IMR-90 (cell line): ENCODE measurements around the gene ESM1. TPM values are rescaled to one million over a fixed set of nuclear protein-coding genes. Genes with fewer than 3 reads are reported as not detected.

Experiments used
- ATAC-seq: fragments of 200-7000 bp; cut with Tn5 transposase; 2 replicates; pipeline ENCODE4 v1.9.1; 2020; ENCODE audit warnings: low read depth, mild to moderate bottlenecking, moderate library complexity
- BruUV-seq: library from RNA; stranded (reverse); fragments of 400-500 nt; replicated peaks from 2 replicates; lab custom pipeline; 2021; lab: Mats Ljungman, UMichigan
- CTCF ChIA-PET: fragments of 300-600 bp; formaldehyde crosslinking; extraction: SDS; loops from one replicate; lab custom pipeline; 2021; ENCODE audit warnings: antibody characterized with exemption; lab: Yijun Ruan, JAX
- POLR2A ChIA-PET: fragments of 300-600 bp; sonication (Branson Sonifier 250); formaldehyde crosslinking; loops from one replicate; lab custom pipeline; 2022; ENCODE audit warnings: antibody characterized with exemption; ENCODE audit not compliant: unreplicated experiment; lab: Charles Lee
- DNase-seq: peaks from one replicate; pipeline ENCODE4 v3.0.0; 2013
- H2AFZ ChIP-seq: replicated peaks from 2 replicates; pipeline ENCODE3; 2013; ENCODE audit warnings: low read length, mild to moderate bottlenecking; ENCODE audit not compliant: poor library complexity
- H2AK5ac ChIP-seq: 2 replicates; pipeline ENCODE4 v1.6.1; 2013; ENCODE audit warnings: low read depth, low read length, inconsistent platforms
- H2AK9ac ChIP-seq: replicated peaks from 2 replicates; pipeline ENCODE3; 2013; ENCODE audit warnings: mild to moderate bottlenecking, low read depth, low read length, moderate library complexity; ENCODE audit not compliant: poor library complexity
- H2BK120ac ChIP-seq: 2 replicates; pipeline ENCODE4 v1.6.1; 2013; ENCODE audit warnings: low read depth, low read length, inconsistent platforms
- H2BK15ac ChIP-seq: 3 replicates; pipeline ENCODE4 v1.6.1; 2013; ENCODE audit warnings: low read depth, low read length, inconsistent platforms
- H2BK20ac ChIP-seq: 2 replicates; pipeline ENCODE4 v1.6.1; 2013; ENCODE audit warnings: low read depth, mild to moderate bottlenecking, inconsistent platforms, low read length, moderate library complexity
- H2BK5ac ChIP-seq: 2 replicates; pipeline ENCODE4 v1.6.1; 2013; ENCODE audit warnings: mild to moderate bottlenecking, low read depth, low read length, inconsistent platforms; ENCODE audit not compliant: poor library complexity, severe bottlenecking
- H3K14ac ChIP-seq: replicated peaks from 2 replicates; pipeline ENCODE4 v1.6.1; 2013; ENCODE audit warnings: low read depth, low read length, inconsistent platforms
- H3K18ac ChIP-seq: 2 replicates; pipeline ENCODE4 v1.6.1; 2013; ENCODE audit warnings: low read depth, low read length, control low read depth
- H3K23ac ChIP-seq: 2 replicates; pipeline ENCODE4 v1.6.1; 2013; ENCODE audit warnings: low read depth, low read length, inconsistent platforms
- H3K27ac ChIP-seq: 2 replicates; pipeline ENCODE4 v1.5.1; 2013; ENCODE audit warnings: mild to moderate bottlenecking, control low read depth, low read length; ENCODE audit not compliant: insufficient read depth
- H3K27me3 ChIP-seq: 2 replicates; pipeline ENCODE4 v1.6.1; 2013; ENCODE audit warnings: low read length; ENCODE audit not compliant: control insufficient read depth, insufficient read depth
- H3K36me3 ChIP-seq: 2 replicates; pipeline ENCODE4 v1.6.1; 2013; ENCODE audit warnings: low read length, mixed read lengths; ENCODE audit not compliant: control insufficient read depth, insufficient read depth
- H3K4ac ChIP-seq: 2 replicates; pipeline ENCODE4 v1.6.1; 2013; ENCODE audit warnings: low read depth, low read length, inconsistent platforms
- H3K4me1 ChIP-seq: 2 replicates; pipeline ENCODE4 v1.6.1; 2013; ENCODE audit warnings: low read length, mixed read lengths; ENCODE audit not compliant: control insufficient read depth, insufficient read depth
- H3K4me2 ChIP-seq: 2 replicates; pipeline ENCODE4 v1.6.1; 2013; ENCODE audit warnings: low read depth, mild to moderate bottlenecking, control low read depth, low read length, moderate library complexity
- H3K4me3 ChIP-seq: 2 replicates; pipeline ENCODE4 v1.5.1; 2013; ENCODE audit warnings: low read depth, mild to moderate bottlenecking, control low read depth, low read length, moderate library complexity; ENCODE audit not compliant: insufficient read depth
- H3K56ac ChIP-seq: 2 replicates; pipeline ENCODE4 v1.6.1; 2013; ENCODE audit warnings: low read length, inconsistent platforms; ENCODE audit not compliant: insufficient read depth; ENCODE audit errors: extremely low read depth
- H3K79me1 ChIP-seq, 2 experiments: 2 replicates each; pipeline ENCODE4 v1.6.1; 2013; ENCODE audit warnings: low read length in 2 of 2, inconsistent platforms in 1 of 2, low read depth in 1 of 2
- H3K9ac ChIP-seq: 2 replicates; pipeline ENCODE4 v1.6.1; 2013; ENCODE audit warnings: low read depth, low read length, control low read depth
- H3K9me1 ChIP-seq: 2 replicates; pipeline ENCODE4 v1.6.1; 2013; ENCODE audit warnings: low read length, inconsistent platforms; ENCODE audit not compliant: insufficient read depth
- H3K9me3 ChIP-seq: 2 replicates; pipeline ENCODE4 v1.6.1; 2013; ENCODE audit warnings: low read length; ENCODE audit not compliant: control insufficient read depth, insufficient read depth
- H4K20me1 ChIP-seq: 2 replicates; pipeline ENCODE4 v1.6.1; 2013; ENCODE audit warnings: low read length, inconsistent platforms; ENCODE audit not compliant: insufficient read depth
- H4K5ac ChIP-seq: 2 replicates; pipeline ENCODE4 v1.6.1; 2013; ENCODE audit warnings: mild to moderate bottlenecking, low read depth, low read length, control low read depth
- H4K8ac ChIP-seq, 2 experiments: 2 replicates each; pipeline ENCODE4 v1.6.1; 2013; ENCODE audit warnings: low read depth in 2 of 2, low read length in 2 of 2, control low read depth in 1 of 2, inconsistent platforms in 1 of 2
- H4K91ac ChIP-seq: 2 replicates; pipeline ENCODE4 v1.6.1; 2013; ENCODE audit warnings: low read depth, low read length, inconsistent platforms; ENCODE audit not compliant: insufficient read depth
- CEBPB ChIP-seq: IDR thresholded peaks from 2 replicates; pipeline ENCODE4 v1.6.1; 2012; ENCODE audit warnings: low read depth, low read length, improper control_type of control experiment
- CHD1 ChIP-seq: IDR thresholded peaks from 2 replicates; pipeline ENCODE4 v1.6.1; 2012; ENCODE audit warnings: low read depth, low read length, improper control_type of control experiment
- FOS ChIP-seq: fragments of 150-350 bp; IDR thresholded peaks from 2 replicates; pipeline ENCODE4 v1.6.1; 2016; ENCODE audit warnings: low read depth, low read length
- MAFK ChIP-seq: IDR thresholded peaks from 2 replicates; pipeline ENCODE4 v1.6.1; 2012; ENCODE audit warnings: low read depth, low read length, improper control_type of control experiment
- MAZ ChIP-seq: IDR thresholded peaks from 2 replicates; pipeline ENCODE4 v1.6.1; 2012; ENCODE audit warnings: low read depth, mild to moderate bottlenecking, low read length, improper control_type of control experiment, moderate library complexity, borderline replicate concordance
- MXI1 ChIP-seq: IDR thresholded peaks from 2 replicates; pipeline ENCODE4 v1.6.1; 2012; ENCODE audit warnings: low read depth, mild to moderate bottlenecking, low read length, moderate library complexity, borderline replicate concordance
- NFE2L2 ChIP-seq: fragments of 150-350 bp; IDR thresholded peaks from 2 replicates; pipeline ENCODE4 v1.6.1; 2016; ENCODE audit warnings: low read depth, mild to moderate bottlenecking, low read length
- POLR2A ChIP-seq: IDR thresholded peaks from 2 replicates; pipeline ENCODE4 v1.6.1; 2012; ENCODE audit warnings: mild to moderate bottlenecking, low read depth, low read length
- RAD21 ChIP-seq: IDR thresholded peaks from 2 replicates; pipeline ENCODE4 v1.6.1; 2012; ENCODE audit warnings: low read length, improper control_type of control experiment
- RCOR1 ChIP-seq: IDR thresholded peaks from 2 replicates; pipeline ENCODE4 v1.6.1; 2012; ENCODE audit warnings: mild to moderate bottlenecking, low read length, improper control_type of control experiment; ENCODE audit not compliant: insufficient replicate concordance
- RFX5 ChIP-seq: IDR thresholded peaks from 2 replicates; pipeline ENCODE4 v1.8.0; 2012; ENCODE audit warnings: low read depth, mild to moderate bottlenecking, low read length, moderate library complexity
- SMC3 ChIP-seq: fragments of 150-350 bp; IDR thresholded peaks from 2 replicates; pipeline ENCODE4 v1.6.1; 2016; ENCODE audit warnings: low read depth, mild to moderate bottlenecking, antibody characterized with exemption, low read length, moderate library complexity
- WGBS, 2 experiments: methylation state at CpG; one replicate each; pipeline versions ENCODE4 v1.1.5 to v1.1.7; 2013; ENCODE audit warnings: missing lambda C conversion rate in 2 of 2; ENCODE audit not compliant: insufficient read length in 1 of 2; ENCODE audit errors: extremely low coverage in 2 of 2; 5-methylcytosine and 5-hydroxymethylcytosine counted together
- dilution Hi-C: fragments of 300-500 bp; cut with HindIII; formaldehyde crosslinking; loops from one replicate; pipeline ENCODE4 v1.14.3; 2018; ENCODE audit warnings: low sequenced_read_pairs; ENCODE audit not compliant: unreplicated experiment
- in situ Hi-C: fragments of 300-500 bp; cut with MboI; formaldehyde crosslinking; loops from 3 replicates; pipeline ENCODE4 v1.14.3; 2019; ENCODE audit warnings: low sequenced_read_pairs, inconsistent platforms, mixed read lengths
- intact Hi-C: fragments of 100-400 bp; cut with micrococcal nuclease; formaldehyde crosslinking; loops from 2 replicates; pipeline ENCODE4 v1.10.0; 2022
- polyA plus RNA-seq, 3 experiments: library from polyadenylated mRNA; depleted of rRNA; stranded (reverse); fragments of >200 nt; gene quantifications; 2 replicates each; pipeline ENCODE4 v1.2.3, GENCODE V29; 2012; ENCODE audit warnings: low replicate concordance in 1 of 3
- total RNA-seq: library from RNA; depleted of rRNA; stranded (reverse); fragments of >200 nt; gene quantifications from 2 replicates; pipeline ENCODE4 v1.2.3, GENCODE V29; 2012
- TF ChIP-seq, protein P1 (sequence below): conservative IDR thresholded peaks from 2 replicates; pipeline ENCODE4 v1.5.1; 2012; ENCODE audit warnings: mild to moderate bottlenecking, low read depth, low read length, improper control_type of control experiment
- TF ChIP-seq, protein P2 (sequence below): fragments of 150-350 bp; IDR thresholded peaks from 2 replicates; pipeline ENCODE4 v1.6.1; 2016; ENCODE audit warnings: low read depth, mild to moderate bottlenecking, low read length, moderate library complexity, borderline replicate concordance

Gene ESM1
- total and polyA plus RNA-seq, 2 of the 4 experiments (the other 2 are of a cell fraction), result 7.1 to 10.2 TPM

DNA sequence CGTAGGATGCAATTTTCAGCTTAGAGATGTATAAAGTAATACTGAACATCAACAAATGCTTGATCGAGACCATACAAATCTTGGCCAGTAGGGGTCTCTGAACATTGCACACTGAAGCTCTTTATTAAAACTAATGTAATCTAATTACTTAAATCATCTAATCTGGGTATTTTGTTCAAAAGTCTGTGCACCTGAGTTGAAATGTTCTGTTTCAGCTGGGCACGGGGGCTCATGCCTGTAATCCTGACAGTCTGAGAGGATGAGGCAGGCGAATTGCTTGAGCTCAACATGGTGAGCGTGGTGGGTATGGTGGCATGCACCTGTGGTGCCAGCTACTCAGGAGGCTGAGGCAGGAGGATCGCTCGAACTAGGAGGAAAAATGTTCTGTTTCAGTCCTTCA lies 41.0 kb downstream of the ESM1 start:
- Histone ChIP-seq H4K91ac (no peak overlapping the region), H3K4me1 (no peaks in the 10 kb centered on the region), H3K9me3 (no peaks in the 10 kb centered on the region), H2AK9ac (peak overlapping the region; percentile 19), H4K5ac (no peak overlapping the region), H4K8ac (no peak overlapping the region), H2BK15ac (no peak overlapping the region), H3K27ac (no peak overlapping the region), H3K4me3 (no peak overlapping the region), H2BK120ac (no peak overlapping the region), H2AFZ (no peak overlapping the region), H3K9me1 (no peaks in the 10 kb centered on the region), H3K4ac (no peak overlapping the region), H3K18ac (no peak overlapping the region), H3K23ac (no peak overlapping the region), H3K14ac (no peak overlapping the region), H3K27me3 (peaks cover 33% of the 10 kb centered on the region), H3K4me2 (no peak overlapping the region), H2BK5ac (no peak overlapping the region), H3K9ac (no peak overlapping the region), H3K36me3 (no peaks in the 10 kb centered on the region), H3K56ac (no peak overlapping the region), H2AK5ac (no peak overlapping the region), H4K20me1 (no peaks in the 10 kb centered on the region), H3K79me1 (no peaks in the 10 kb centered on the region), H2BK20ac (no peak overlapping the region)
- WGBS, 2 experiments, result 100% methylated on average over 1 of the region's 7 CpGs; no CpG with 5 or more reads in 1 of the 2 experiments
- intact Hi-C loops (loop anchor here (1.0 kb wide), 2 partner anchors 38 to 202 kb away; no protein-coding TSS in a partner anchor), dilution Hi-C loops (loop anchor here (25.0 kb wide), 1 partner anchor 193 kb away; no protein-coding TSS in a partner anchor), in situ Hi-C loops (loop anchor here (5.0 kb wide), 1 partner anchor 198 kb away; no protein-coding TSS in a partner anchor)
- DNase-seq, result peak; percentile 58
- TF ChIP-seq POLR2A (no peak), RCOR1 (no peak), RFX5 (no peak), CHD1 (no peak), MXI1 (no peak), FOS (no peak), CEBPB (no peak), NFE2L2 (no peak), SMC3 (peak; percentile 88), RAD21 (peak; percentile 71), MAZ (no peak), MAFK (no peak)
- TF ChIP-seq, protein P1, sequence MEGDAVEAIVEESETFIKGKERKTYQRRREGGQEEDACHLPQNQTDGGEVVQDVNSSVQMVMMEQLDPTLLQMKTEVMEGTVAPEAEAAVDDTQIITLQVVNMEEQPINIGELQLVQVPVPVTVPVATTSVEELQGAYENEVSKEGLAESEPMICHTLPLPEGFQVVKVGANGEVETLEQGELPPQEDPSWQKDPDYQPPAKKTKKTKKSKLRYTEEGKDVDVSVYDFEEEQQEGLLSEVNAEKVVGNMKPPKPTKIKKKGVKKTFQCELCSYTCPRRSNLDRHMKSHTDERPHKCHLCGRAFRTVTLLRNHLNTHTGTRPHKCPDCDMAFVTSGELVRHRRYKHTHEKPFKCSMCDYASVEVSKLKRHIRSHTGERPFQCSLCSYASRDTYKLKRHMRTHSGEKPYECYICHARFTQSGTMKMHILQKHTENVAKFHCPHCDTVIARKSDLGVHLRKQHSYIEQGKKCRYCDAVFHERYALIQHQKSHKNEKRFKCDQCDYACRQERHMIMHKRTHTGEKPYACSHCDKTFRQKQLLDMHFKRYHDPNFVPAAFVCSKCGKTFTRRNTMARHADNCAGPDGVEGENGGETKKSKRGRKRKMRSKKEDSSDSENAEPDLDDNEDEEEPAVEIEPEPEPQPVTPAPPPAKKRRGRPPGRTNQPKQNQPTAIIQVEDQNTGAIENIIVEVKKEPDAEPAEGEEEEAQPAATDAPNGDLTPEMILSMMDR, result peak; percentile 76
- TF ChIP-seq, protein P2, sequence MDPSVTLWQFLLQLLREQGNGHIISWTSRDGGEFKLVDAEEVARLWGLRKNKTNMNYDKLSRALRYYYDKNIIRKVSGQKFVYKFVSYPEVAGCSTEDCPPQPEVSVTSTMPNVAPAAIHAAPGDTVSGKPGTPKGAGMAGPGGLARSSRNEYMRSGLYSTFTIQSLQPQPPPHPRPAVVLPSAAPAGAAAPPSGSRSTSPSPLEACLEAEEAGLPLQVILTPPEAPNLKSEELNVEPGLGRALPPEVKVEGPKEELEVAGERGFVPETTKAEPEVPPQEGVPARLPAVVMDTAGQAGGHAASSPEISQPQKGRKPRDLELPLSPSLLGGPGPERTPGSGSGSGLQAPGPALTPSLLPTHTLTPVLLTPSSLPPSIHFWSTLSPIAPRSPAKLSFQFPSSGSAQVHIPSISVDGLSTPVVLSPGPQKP, result no peak
- no TSS peak for BruUV-seq
- peak; percentile 64 for ATAC-seq
- CTCF ChIA-PET, result interaction anchor here (0.6 to 3.0 kb wide), 19 partner anchors 8 to 231 kb away, joined by 3 to 30 read pairs (median 4); partner anchors contain the start of gene GPX8
- POLR2A ChIA-PET, result no interaction called here
